HG02759 (cell line): ENCODE results near the gene SNX8.

Experiments used
- ATAC-seq: cut with Tn5 transposase; IDR thresholded peaks from one replicate; pipeline ENCODE4 v1.9.1; 2021; ENCODE audit warnings: mild to moderate bottlenecking, moderate library complexity; ENCODE audit not compliant: unreplicated experiment

Gene SNX8

DNA sequence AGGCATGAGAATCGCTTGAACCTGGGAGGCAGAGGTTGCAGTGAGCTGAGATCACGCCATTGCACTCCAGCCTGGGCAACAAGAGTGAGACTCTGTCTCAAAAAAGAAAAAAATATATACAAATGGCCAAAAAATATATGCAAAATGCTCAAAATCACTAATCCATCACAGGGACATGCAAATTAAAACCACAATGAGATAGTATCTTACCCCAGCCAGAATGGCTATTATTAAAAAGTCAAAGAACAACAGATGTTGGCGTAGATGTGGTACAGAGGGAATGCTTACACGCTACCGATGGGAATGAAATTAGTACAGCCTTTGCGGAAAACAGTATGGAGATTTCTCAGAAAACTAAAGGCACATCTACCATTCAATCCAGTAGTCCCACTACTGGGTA is 17.4 kb downstream of the SNX8 start:
- ATAC-seq = no peak

DNA sequence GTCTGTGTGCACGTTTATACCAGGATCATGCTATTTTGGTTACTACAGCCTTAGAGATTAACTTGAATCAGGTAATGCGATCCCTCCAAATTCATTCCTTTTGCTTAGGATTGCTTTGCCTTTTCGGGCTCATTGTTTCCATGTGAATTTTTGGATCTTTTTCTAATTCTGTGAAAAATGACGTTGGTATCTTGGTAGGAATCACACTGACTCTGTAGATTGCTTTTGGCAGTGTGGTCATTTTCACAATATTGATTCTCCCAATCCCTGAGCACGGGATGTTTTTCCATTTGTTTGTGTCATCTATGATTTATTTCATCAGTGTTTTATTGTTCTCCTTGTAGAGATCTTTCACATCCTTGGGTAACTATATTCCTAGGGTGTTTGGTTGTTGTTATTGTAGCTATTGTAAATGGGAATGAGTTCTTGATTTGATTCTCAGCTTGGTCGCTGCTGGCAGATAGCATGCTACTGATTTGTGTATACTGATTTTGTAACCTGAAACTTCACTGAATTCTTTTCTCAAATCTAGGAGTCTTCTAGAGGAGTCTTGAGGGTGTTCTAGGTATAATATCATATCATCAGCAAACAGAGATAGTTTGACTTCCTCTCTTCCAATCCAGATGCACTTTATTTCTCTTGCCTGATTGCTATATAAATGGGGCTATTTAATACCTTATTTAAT is 18.2 kb downstream of the SNX8 start:
- ATAC-seq = no peak

GRCh38 chr7:2290877-2291276 is 23.4 kb downstream of the SNX8 start:
- ATAC-seq = no peak

DNA sequence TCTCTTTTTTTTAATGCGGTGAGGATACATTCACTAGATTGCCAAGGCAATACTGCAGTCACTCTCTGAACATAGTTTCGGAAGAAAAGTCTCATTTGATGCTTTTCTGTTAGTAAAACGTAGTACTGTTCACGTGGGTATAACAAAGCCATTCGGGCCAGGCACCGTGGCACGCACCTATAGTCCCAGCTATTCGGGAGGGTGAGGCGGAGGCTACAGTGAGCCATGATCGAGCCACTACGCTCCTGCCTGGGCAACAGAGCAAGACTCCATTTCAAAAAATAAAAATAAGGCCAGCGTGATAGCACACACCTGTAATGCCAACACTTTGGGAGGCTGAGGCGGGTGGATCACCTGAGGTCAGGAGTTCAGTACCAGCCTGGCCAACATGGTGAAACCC is 24.6 kb downstream of the SNX8 start:
- ATAC-seq = no peak

- no peak for ATAC-seq
These were observed 25.1 kb downstream of the SNX8 start for GRCh38 chr7:2289111-2289586.

DNA sequence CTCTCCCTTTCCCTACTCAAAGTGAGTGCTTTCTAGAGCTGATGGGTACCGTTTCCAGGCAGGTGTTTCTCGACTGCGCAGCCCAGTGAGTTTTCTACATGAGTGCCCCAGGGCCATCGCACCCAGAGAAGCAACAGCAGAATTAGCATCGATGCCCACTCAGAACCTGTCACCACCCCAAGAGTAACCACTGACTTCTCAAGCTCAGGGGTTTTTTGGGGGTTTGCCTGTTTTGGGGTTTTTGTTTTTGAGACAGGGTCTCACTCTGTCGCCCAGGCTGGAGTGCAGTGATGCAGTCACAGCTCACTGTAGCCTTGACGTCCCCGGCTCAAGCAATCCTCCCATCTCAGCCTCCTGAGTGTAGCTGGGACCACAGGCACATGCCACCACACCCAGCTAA is 25.7 kb downstream of the SNX8 start:
- peak; percentile 77 for ATAC-seq

DNA sequence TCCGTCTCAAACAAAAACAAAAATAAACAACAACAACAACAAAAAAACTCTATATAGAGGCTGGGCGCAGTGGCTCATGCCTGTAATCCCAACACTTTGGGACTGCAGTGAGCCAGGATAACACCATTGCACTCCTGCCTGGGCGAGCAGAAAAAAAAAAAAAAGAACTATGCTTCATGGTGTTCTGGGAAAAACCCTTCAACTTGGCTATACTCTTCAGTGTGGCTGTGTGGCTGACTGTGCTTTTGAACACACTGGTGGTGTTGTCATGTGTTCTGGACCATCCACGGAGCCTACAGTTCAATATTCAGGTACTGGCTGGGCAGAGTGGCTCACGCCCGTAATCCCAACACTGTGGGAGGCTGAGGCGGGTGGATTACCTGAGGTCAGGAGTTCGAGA is 26.5 kb downstream of the SNX8 start:
- no peak for ATAC-seq

GRCh38 chr7:2283074-2283473 is 31.2 kb downstream of the SNX8 start:
- no peak for ATAC-seq

GRCh38 chr7:2282185-2282751 is 32.0 kb downstream of the SNX8 start:
- no peak for ATAC-seq

DNA sequence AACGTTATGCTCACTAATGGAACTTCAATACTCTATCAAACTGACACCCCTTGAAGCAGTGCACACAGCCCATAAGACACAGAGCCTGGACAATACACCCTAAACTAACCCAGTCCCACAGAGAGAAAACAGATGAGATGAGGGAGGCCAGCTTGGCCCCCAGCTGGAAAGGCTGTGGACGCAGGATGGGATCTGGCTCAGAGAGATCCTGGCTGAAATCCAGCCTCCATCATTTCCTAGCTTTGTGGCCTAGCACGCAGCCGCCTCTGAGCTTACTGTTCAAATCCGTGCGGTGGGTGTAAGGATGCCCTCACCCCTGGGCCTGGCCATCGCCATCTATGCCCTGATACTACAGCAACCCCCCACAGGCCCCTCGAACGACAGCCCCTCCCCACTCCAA is 32.7 kb downstream of the SNX8 start:
- ATAC-seq = no peak

GRCh38 chr7:2280424-2280823 is 33.8 kb downstream of the SNX8 start:
- no peak for ATAC-seq

GRCh38 chr7:2279896-2280295 is 34.3 kb downstream of the SNX8 start:
- ATAC-seq = no peak

GRCh38 chr7:2278026-2278425 is 36.2 kb downstream of the SNX8 start:
- ATAC-seq = no peak

DNA sequence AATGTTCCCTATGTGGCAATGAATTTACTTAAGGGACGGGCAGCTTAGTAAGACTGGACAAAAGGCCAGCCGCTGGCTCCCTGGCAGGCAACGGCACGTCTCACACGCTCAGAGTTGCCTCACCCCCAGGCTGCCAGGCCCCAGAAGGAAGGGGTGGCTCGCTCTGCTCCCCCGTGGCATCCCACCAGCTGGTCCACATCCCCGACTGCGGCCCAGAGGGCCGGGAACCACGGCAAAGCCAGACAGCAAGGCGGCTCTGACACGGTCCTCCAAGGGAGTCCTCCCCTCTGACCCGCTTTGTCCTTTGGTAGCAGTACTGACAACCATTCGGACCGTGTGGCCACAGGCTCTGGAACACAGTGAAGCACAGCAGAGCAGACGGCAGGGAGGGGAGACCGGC is 38.1 kb downstream of the SNX8 start:
- no peak for ATAC-seq

GRCh38 chr7:2275101-2275500 is 39.1 kb downstream of the SNX8 start:
- ATAC-seq = no peak

DNA sequence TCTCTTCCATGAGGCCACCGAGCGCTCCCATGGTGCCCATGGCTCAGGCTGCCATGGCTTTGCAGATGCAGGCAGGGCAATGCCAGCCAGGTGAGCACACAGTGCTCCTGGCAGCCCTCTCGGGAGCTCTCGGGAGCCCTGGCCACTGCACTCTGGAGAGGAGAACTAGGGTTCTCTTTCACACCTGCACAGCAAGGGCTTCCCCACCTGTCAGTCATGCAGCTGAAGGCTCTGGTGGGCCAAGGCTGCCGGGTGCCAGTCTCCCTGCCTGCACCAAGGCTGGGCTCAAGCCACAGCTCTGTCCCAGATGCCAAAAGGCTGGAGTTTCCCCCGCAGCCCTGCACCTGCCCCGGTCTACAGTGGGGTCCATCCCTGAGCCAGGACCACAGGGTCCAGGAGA is 39.6 kb downstream of the SNX8 start:
- ATAC-seq = no peak

DNA sequence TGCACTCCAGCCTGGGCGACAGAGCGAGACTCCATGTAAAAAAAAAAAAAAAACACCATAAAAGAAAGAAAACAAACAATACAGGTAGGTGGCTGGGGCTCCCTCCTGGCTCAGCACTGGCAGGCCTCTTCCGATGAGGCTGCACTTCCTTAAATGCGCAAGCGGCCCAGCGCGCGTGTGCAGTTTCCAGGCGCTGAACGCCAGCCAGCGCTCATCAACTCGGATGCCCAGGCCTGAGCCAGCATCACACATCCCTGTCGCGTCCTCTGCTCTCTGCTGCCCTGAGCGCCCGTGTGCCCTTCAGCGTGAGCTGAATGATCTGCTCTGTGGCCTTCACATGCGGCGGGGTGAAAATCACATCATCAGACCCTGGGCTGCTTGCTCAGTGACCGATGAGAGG is 40.4 kb downstream of the SNX8 start:
- ATAC-seq = no peak

GRCh38 chr7:2272031-2272430 is 42.2 kb downstream of the SNX8 start:
- ATAC-seq = no peak

DNA sequence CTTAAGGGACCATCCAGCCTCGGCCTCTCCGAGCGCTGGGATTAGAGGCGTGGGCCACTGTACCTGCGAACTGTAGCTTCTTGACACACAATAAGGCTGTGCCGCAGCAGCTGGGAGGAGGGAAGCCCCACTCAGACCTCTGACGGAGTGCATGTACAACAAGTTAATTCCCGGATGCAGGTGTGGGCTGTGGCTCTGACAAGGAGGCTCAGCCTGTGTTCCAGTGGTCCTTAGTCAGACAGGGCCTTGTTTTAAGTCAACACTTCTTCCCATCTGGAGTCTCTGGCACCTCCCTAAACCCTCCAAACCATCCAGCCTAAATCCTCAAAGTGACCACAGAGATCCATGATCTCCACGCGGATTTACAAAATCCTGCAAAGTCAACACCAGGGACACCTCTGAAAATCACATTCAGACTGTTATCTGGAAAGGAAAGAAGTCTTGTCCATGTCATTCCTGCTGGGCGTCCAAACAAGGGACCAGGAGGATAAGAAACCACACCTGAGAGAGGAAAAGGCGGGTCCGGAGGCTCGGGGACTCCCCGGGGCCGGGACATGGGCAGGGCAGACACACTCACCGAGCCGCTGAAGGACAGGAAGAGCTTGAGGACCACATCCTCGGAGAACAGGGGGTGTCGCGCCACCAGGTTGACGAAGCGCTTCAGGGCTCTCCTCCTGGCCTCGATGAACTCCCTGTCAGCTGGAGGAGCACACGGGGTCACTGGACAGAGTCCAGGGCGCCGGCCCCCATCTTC is 42.8 kb downstream of the SNX8 start:
- no peak for ATAC-seq

GRCh38 chr7:2270495-2270894 is 43.7 kb downstream of the SNX8 start:
- ATAC-seq = no peak

DNA sequence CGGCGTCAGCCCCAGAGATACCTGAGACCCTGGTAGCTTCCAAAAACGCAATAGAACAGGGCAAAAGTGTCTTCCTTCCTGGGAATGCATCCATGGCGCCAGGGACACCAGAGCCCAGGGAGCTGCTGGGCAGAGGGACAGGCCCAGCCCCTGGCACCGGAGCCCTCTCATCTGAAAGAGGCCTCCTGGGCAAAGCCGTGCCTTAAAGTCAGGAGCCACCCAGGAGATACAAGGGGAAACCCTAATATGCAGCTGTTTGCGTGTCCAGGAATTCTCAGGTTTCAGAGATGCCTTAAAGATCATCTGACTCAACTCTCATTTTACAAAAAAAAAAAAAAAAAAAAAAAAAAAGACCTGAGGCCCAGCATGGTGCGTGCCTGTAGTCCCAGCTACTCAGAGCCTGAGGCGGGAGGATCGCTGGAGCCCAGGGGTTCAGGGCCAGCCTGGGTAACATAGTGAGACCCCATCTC is 44.2 kb downstream of the SNX8 start:
- no peak for ATAC-seq
